Calu3 (cell line): ENCODE results near the gene ALKBH6. TPM values are rescaled to one million over a fixed set of nuclear protein-coding genes. Genes with fewer than 3 reads are reported as not detected.

Experiments used
- BruUV-seq: library from RNA; stranded (reverse); fragments of 400-500 nt; replicated peaks from 2 replicates; lab custom pipeline; 2021; lab: Mats Ljungman, UMichigan
- CTCF ChIA-PET: fragments of 300-600 bp; sonication (Branson Sonifier 250); formaldehyde crosslinking; loops from one replicate; lab custom pipeline; 2022; ENCODE audit warnings: antibody characterized with exemption; lab: Charles Lee
- DNase-seq: peaks from one replicate; pipeline ENCODE4 v3.0.0; 2022
- H3K27ac Mint-ChIP-seq: one replicate; pipeline ENCODE4 v1.8.0; 2022; ENCODE audit warnings: mixed read lengths; ENCODE audit not compliant: unreplicated experiment
- H3K27me3 Mint-ChIP-seq: one replicate; pipeline ENCODE4 v1.8.0; 2022; ENCODE audit warnings: mixed read lengths; ENCODE audit not compliant: unreplicated experiment
- H3K36me3 Mint-ChIP-seq: one replicate; pipeline ENCODE4 v1.8.0; 2022; ENCODE audit warnings: mild to moderate bottlenecking, moderate library complexity, mixed read lengths; ENCODE audit not compliant: insufficient read depth, unreplicated experiment
- H3K4me1 Mint-ChIP-seq: one replicate; pipeline ENCODE4 v1.8.0; 2022; ENCODE audit warnings: mild to moderate bottlenecking, low read depth, mixed read lengths; ENCODE audit not compliant: unreplicated experiment
- H3K4me3 Mint-ChIP-seq: one replicate; pipeline ENCODE4 v1.8.0; 2022; ENCODE audit warnings: mild to moderate bottlenecking, low read depth, moderate library complexity, mixed read lengths; ENCODE audit not compliant: unreplicated experiment
- H3K9me3 Mint-ChIP-seq: one replicate; pipeline ENCODE4 v1.8.0; 2022; ENCODE audit warnings: low read depth, mixed read lengths; ENCODE audit not compliant: unreplicated experiment
- intact Hi-C: fragments of 100-400 bp; cut with micrococcal nuclease; formaldehyde crosslinking; loops from one replicate; pipeline ENCODE4 v1.10.0; 2022; ENCODE audit not compliant: unreplicated experiment
- total RNA-seq: library from RNA; stranded (reverse); gene quantifications from 2 replicates; pipeline ENCODE4 v1.2.3, GENCODE V29; 2022
- TF ChIP-seq, protein P1 (sequence below): fragments of 200-600 bp; IDR thresholded peaks from one replicate; pipeline ENCODE4 v1.8.0; 2022; ENCODE audit warnings: antibody characterized with exemption; ENCODE audit not compliant: unreplicated experiment

ALKBH6 gene
- total RNA-seq, 1 experiment from 2014 or later: 56.7 TPM

DNA sequence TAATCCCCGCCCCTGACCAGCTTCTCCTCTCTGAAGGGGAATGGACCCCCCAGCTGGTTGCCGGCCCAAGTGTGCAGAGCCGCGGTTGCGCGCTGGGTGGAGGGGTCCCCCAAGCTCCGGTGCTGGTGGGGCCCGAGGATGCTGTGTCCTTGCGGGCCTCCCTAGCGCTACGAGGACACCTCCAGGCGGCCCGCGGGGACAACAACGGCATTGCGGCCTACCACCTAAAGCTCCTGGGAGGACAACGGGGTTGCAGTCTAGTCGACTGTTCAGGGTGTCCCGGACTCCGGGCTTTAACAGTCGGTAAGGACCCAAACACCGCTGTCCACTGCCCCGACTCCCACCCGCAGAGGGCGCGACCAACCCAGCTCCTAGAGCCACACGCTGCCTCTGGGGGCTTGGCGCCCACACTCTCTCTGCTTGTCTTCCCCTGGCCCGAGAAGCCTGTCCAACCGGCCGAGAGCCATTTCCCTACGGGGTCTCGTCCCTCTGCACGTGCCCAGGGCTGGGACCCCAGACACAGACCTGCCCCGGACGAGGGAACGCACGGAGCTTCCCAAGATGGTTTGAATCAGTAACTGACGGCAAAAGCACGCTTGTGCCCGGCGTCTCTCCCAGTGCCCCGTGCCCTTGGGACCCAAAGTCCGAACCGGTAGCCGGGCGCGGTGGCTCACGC is 20.0 kb downstream of the ALKBH6 start:
- H3K36me3 Mint-ChIP-seq: peaks cover 30% of the 10 kb centered on the region
- peaks cover 2% of the 10 kb centered on the region for H3K9me3 Mint-ChIP-seq
- peak overlapping the region; percentile 68 for H3K27ac Mint-ChIP-seq
- TF ChIP-seq, protein P1, sequence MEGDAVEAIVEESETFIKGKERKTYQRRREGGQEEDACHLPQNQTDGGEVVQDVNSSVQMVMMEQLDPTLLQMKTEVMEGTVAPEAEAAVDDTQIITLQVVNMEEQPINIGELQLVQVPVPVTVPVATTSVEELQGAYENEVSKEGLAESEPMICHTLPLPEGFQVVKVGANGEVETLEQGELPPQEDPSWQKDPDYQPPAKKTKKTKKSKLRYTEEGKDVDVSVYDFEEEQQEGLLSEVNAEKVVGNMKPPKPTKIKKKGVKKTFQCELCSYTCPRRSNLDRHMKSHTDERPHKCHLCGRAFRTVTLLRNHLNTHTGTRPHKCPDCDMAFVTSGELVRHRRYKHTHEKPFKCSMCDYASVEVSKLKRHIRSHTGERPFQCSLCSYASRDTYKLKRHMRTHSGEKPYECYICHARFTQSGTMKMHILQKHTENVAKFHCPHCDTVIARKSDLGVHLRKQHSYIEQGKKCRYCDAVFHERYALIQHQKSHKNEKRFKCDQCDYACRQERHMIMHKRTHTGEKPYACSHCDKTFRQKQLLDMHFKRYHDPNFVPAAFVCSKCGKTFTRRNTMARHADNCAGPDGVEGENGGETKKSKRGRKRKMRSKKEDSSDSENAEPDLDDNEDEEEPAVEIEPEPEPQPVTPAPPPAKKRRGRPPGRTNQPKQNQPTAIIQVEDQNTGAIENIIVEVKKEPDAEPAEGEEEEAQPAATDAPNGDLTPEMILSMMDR: no peak
- H3K27me3 Mint-ChIP-seq: peaks cover 18% of the 10 kb centered on the region
- peak overlapping the region; percentile 80 for H3K4me3 Mint-ChIP-seq
- DNase-seq: no peak
- H3K4me1 Mint-ChIP-seq: peaks cover 15% of the 10 kb centered on the region
- BruUV-seq: no TSS peak
- intact Hi-C loops: no loop called here
- CTCF ChIA-PET: interaction anchor here (2.0 kb wide), 1 partner anchor 20 kb away, joined by 5 read pairs; the partner anchor contains the start of gene ALKBH6

DNA sequence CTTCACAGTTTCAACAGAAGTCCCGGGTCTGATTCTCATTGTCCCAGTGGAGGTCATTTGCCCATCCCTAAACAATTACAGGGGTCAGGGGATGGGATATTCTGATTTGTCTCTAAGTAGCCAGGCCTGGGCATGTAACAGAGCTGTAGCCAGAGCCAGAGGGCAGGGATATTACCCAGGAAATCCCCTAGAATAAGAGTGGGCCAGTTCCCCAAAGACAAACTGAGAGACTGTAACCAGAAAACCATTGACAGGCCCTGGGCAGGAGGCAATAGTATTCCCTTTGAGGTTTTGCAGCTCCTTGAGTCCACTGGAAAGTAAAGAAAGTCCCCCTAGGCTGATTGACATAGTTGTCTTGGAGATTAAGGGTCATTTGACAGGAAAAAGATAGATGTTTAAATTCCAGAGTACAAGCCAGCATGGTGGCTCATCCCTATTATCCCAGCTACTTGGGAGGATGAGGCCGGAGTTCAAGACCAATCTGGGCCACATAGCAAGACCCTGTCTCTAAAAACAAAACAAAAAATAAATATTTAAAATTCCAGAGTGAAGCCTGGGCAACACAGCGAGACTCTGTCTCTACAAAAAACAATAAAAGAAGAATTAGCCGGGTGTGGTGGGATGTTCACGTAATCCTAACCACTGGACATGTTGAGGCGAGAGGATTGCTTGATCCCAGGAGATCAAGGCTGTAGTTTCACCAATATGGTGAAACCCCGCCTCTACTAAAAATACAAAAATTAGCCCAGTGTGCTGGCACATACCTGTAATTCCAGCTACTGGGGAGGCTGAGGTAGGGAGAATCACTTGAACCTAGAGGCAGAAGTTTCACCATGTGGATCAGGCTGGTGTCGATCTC is 20.9 kb downstream of the ALKBH6 start:
- intact Hi-C loops: no loop called here
- CTCF ChIA-PET: no interaction called here
- Mint-ChIP-seq H3K9me3 (peaks cover 2% of the 10 kb centered on the region), H3K27me3 (peaks cover 21% of the 10 kb centered on the region), H3K36me3 (peaks cover 30% of the 10 kb centered on the region), H3K27ac (no peak overlapping the region), H3K4me1 (peaks cover 15% of the 10 kb centered on the region), H3K4me3 (no peak overlapping the region)
- DNase-seq: no peak
- TF ChIP-seq, protein P1: no peak
- BruUV-seq: no TSS peak

GRCh38 chr19:35991731-35992450 is 22.1 kb downstream of the ALKBH6 start:
- Mint-ChIP-seq H3K27me3 (peaks cover 33% of the 10 kb centered on the region), H3K9me3 (peaks cover 2% of the 10 kb centered on the region), H3K4me3 (no peak overlapping the region), H3K36me3 (peaks cover 31% of the 10 kb centered on the region), H3K27ac (no peak overlapping the region), H3K4me1 (peaks cover 13% of the 10 kb centered on the region)
- no TSS peak for BruUV-seq
- DNase-seq: no peak
- TF ChIP-seq, protein P1: no peak
- intact Hi-C loops: no loop called here
- CTCF ChIA-PET: interaction anchor here (0.6 to 1.0 kb wide), 4 partner anchors 16 to 112 kb away, joined by 3 to 5 read pairs (median 4); partner anchors contain the start of gene ALKBH6
